ENCODE measurements around the gene SIK3. TPM values are rescaled to one million over a fixed set of nuclear protein-coding genes. Genes with fewer than 3 reads are reported as not detected.

The SIK3 gene
- total RNA-seq, 1 experiment from 2014 or later = 31.4 TPM

DNA sequence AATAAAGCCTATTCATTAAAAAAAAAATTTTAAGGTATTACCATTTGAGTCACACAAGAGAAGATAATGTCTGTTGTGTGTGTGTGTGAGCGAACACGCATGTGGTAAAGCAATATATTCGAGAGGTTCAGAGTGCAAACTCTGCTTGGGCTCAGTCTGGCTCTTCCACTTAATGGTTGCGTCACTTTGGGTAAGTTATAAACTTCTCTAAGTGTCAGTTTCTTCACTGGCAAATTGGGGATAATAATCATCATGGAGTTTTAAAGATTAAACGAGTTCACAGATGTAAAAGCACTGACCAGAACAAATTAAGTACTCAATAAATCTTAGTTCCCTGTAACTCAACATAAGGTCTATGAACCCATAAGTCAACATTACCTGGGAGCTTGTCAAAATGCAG, 37.0 kb downstream of the SIK3 start:
- Histone ChIP-seq H2AK5ac (ENCODE audit: insufficient read length, low read length) (no peak overlapping the region), H3K9me3 (ENCODE audit: control insufficient read depth, low read depth, low read length) (no peaks in the 10 kb centered on the region), H4K20me1 (ENCODE audit: control insufficient read depth, insufficient read depth, insufficient read length) (no peaks in the 10 kb centered on the region), H4K8ac (replicated peaks; ENCODE audit: insufficient read length, low read depth, low read length) (no peak overlapping the region), H2BK20ac (ENCODE audit: low read depth, low read length, poor library complexity, severe bottlenecking) (no peak overlapping the region), H3K27me3 (ENCODE audit: insufficient read depth, low read length) (no peaks in the 10 kb centered on the region), H3K23me2 (ENCODE audit: insufficient read length, low read depth, low read length, poor library complexity, severe bottlenecking) (no peaks in the 10 kb centered on the region), H3K14ac (ENCODE audit: insufficient read depth, low read length) (no peak overlapping the region), H3K79me1 (ENCODE audit: insufficient read depth, low read depth, low read length, poor library complexity, severe bottlenecking) (no peaks in the 10 kb centered on the region), H3K23ac (ENCODE audit: insufficient read length, low read depth, low read length) (no peak overlapping the region), H3K56ac (ENCODE audit: insufficient read length, low read depth, low read length) (no peak overlapping the region), H2BK12ac (ENCODE audit: insufficient read length, low read depth, low read length) (no peak overlapping the region), H3T11ph (ENCODE audit: low read length) (no peak overlapping the region), H2AFZ (ENCODE audit: low read length) (no peak overlapping the region), H4K5ac (ENCODE audit: insufficient read length, low read depth, low read length) (no peak overlapping the region), H2BK5ac (ENCODE audit: insufficient read length, low read length) (no peak overlapping the region), H2BK15ac (ENCODE audit: low read depth, low read length) (no peak overlapping the region), H3K79me2 (ENCODE audit: insufficient read depth, low read length) (peaks cover 5% of the 10 kb centered on the region; the same call in 1 of the 2 replicates), H3K18ac (ENCODE audit: insufficient read length, low read depth, low read length) (no peak overlapping the region), H3K4me1 (ENCODE audit: insufficient read depth, low read length) (peaks cover 3% of the 10 kb centered on the region; the same call in 1 of the 2 replicates), H3K4me2 (ENCODE audit: insufficient read depth, insufficient read length, low read length) (no peak overlapping the region), H3K4ac (ENCODE audit: low read depth, low read length) (no peak overlapping the region), H4K91ac (ENCODE audit: insufficient read length, low read depth, low read length) (no peak overlapping the region), H3K27ac (ENCODE audit: insufficient read length, low read depth, low read length) (no peak overlapping the region), H3K9ac (ENCODE audit: extremely low read depth, insufficient read length, low read length) (no peak overlapping the region), H2BK120ac (ENCODE audit: low read depth, low read length, poor library complexity, severe bottlenecking) (no peak overlapping the region)
- Mint-ChIP-seq H3K27me3 (ENCODE audit: low read depth) (no peaks in the 10 kb centered on the region), H3K4me1 (peaks cover 21 to 23% of the 10 kb centered on the region in 2 experiments), H3K27ac (no peak overlapping the region), H3K4me3 (no peak overlapping the region), H3K36me3 (ENCODE audit: insufficient read depth in 1 of 3, low read depth in 3 of 3) (peaks cover 0 to 3% (median 2%) of the 10 kb centered on the region in 3 experiments; a peak in 2 of 7 replicates), H3K9me3 (no peaks in the 10 kb centered on the region)
- WGBS (ENCODE audit: extremely low coverage, insufficient read length, low lambda C conversion rate) = no CpG with 5 or more reads among the region's 5 CpGs
- no peak for DNase-seq
- TF ChIP-seq, protein P1, sequence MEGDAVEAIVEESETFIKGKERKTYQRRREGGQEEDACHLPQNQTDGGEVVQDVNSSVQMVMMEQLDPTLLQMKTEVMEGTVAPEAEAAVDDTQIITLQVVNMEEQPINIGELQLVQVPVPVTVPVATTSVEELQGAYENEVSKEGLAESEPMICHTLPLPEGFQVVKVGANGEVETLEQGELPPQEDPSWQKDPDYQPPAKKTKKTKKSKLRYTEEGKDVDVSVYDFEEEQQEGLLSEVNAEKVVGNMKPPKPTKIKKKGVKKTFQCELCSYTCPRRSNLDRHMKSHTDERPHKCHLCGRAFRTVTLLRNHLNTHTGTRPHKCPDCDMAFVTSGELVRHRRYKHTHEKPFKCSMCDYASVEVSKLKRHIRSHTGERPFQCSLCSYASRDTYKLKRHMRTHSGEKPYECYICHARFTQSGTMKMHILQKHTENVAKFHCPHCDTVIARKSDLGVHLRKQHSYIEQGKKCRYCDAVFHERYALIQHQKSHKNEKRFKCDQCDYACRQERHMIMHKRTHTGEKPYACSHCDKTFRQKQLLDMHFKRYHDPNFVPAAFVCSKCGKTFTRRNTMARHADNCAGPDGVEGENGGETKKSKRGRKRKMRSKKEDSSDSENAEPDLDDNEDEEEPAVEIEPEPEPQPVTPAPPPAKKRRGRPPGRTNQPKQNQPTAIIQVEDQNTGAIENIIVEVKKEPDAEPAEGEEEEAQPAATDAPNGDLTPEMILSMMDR (conservative IDR thresholded peaks at IDR 0.05) = no peak
